HEK293T (cell line): ENCODE measurements around the gene PSMC4.

Source experiments
- CTCF ChIA-PET: fragments of 350-600 bp; formaldehyde crosslinking; extraction: SDS; loops from one replicate; lab custom pipeline; 2021; ENCODE audit warnings: antibody characterized with exemption, inconsistent platforms; lab: Yijun Ruan, JAX
- POLR2A ChIA-PET: fragments of 350-600 bp; formaldehyde crosslinking; extraction: SDS; loops from one replicate; lab custom pipeline; 2020; ENCODE audit warnings: antibody characterized with exemption, inconsistent platforms; lab: Yijun Ruan, JAX
- DNase-seq: peaks from one replicate; pipeline ENCODE4 v3.0.0; 2012; ENCODE audit warnings: mixed read lengths; ENCODE audit errors: extremely low spot score
- ARNT ChIP-seq: fragments of 450-650 bp; IDR thresholded peaks from 2 replicates; pipeline ENCODE4 v1.6.1; 2017; ENCODE audit warnings: mild to moderate bottlenecking
- BHLHE40 ChIP-seq: fragments of 450-650 bp; IDR thresholded peaks from 2 replicates; pipeline ENCODE4 v1.6.1; 2016; ENCODE audit warnings: mild to moderate bottlenecking, moderate library complexity, borderline replicate concordance
- CTBP1 ChIP-seq: fragments of 450-650 bp; IDR thresholded peaks from 2 replicates; pipeline ENCODE4 v1.6.1; 2016; ENCODE audit warnings: borderline replicate concordance
- ELF4 ChIP-seq: fragments of 450-650 bp; IDR thresholded peaks from 2 replicates; pipeline ENCODE4 v1.6.1; 2017; ENCODE audit warnings: antibody characterized with exemption
- FOXA1 ChIP-seq: fragments of 450-650 bp; IDR thresholded peaks from 2 replicates; pipeline ENCODE4 v1.6.1; 2016; ENCODE audit warnings: mild to moderate bottlenecking
- FOXK2 ChIP-seq: fragments of 450-650 bp; IDR thresholded peaks from 2 replicates; pipeline ENCODE4 v1.6.1; 2016; ENCODE audit warnings: mild to moderate bottlenecking
- FOXM1 ChIP-seq: fragments of 450-650 bp; IDR thresholded peaks from 2 replicates; pipeline ENCODE4 v1.6.1; 2017; ENCODE audit warnings: mild to moderate bottlenecking, borderline replicate concordance
- HDGF ChIP-seq: fragments of 450-650 bp; IDR thresholded peaks from 2 replicates; pipeline ENCODE4 v1.6.1; 2017; ENCODE audit warnings: antibody characterized with exemption, borderline replicate concordance
- L3MBTL2 ChIP-seq: fragments of 450-650 bp; conservative IDR thresholded peaks from 2 replicates; pipeline ENCODE4 v1.6.1; 2016; ENCODE audit warnings: mild to moderate bottlenecking
- LEF1 ChIP-seq: fragments of 450-650 bp; IDR thresholded peaks from 2 replicates; pipeline ENCODE4 v1.6.1; 2017; ENCODE audit warnings: mild to moderate bottlenecking, borderline replicate concordance
- NFRKB ChIP-seq: fragments of 450-650 bp; IDR thresholded peaks from 2 replicates; pipeline ENCODE4 v1.6.1; 2016; ENCODE audit warnings: mild to moderate bottlenecking, moderate library complexity
- PKNOX1 ChIP-seq: fragments of 450-650 bp; IDR thresholded peaks from 2 replicates; pipeline ENCODE4 v1.6.1; 2016
- SP1 ChIP-seq: fragments of 450-650 bp; IDR thresholded peaks from 2 replicates; pipeline ENCODE4 v1.6.1; 2017
- SUZ12 ChIP-seq: fragments of 450-650 bp; IDR thresholded peaks from 2 replicates; pipeline ENCODE4 v1.6.1; 2016; ENCODE audit warnings: mild to moderate bottlenecking
- TARDBP ChIP-seq: fragments of 450-650 bp; IDR thresholded peaks from 2 replicates; pipeline ENCODE4 v1.6.1; 2016
- ZNF384 ChIP-seq: fragments of 450-650 bp; IDR thresholded peaks from 2 replicates; pipeline ENCODE4 v1.6.1; 2016

The PSMC4 gene

GRCh38 chr19:39993605-39994004, 22.6 kb downstream of the PSMC4 start:
- no peak for TF ChIP-seq L3MBTL2
- no peak for TF ChIP-seq PKNOX1
- no peak for TF ChIP-seq NFRKB
- no peak for TF ChIP-seq BHLHE40
- no peak for TF ChIP-seq FOXM1
- no peak for TF ChIP-seq HDGF
- no peak for TF ChIP-seq ELF4
- TF ChIP-seq FOXA1 = no peak
- TF ChIP-seq FOXK2 = no peak
- no peak for TF ChIP-seq SP1
- TF ChIP-seq ARNT = no peak
- no peak for TF ChIP-seq LEF1
- no peak for DNase-seq
- ChIA-PET CTCF (no interaction called here), POLR2A (no interaction called here)

- ChIA-PET CTCF (no interaction called here), POLR2A (no interaction called here)
- no peak for DNase-seq
- no peak for TF ChIP-seq HDGF
- no peak for TF ChIP-seq CTBP1
- TF ChIP-seq BHLHE40 = no peak
- no peak for TF ChIP-seq SUZ12
- TF ChIP-seq L3MBTL2 = no peak
Measured at GRCh38 chr19:39994361-39994760, 23.4 kb downstream of the PSMC4 start.

- TF ChIP-seq PKNOX1 = no peak
- no peak for TF ChIP-seq TARDBP
- no peak for TF ChIP-seq LEF1
- no peak for TF ChIP-seq ARNT
- TF ChIP-seq CTBP1 = no peak
- no peak for TF ChIP-seq FOXK2
- TF ChIP-seq FOXM1 = no peak
- no peak for TF ChIP-seq ELF4
- TF ChIP-seq L3MBTL2 = no peak
- TF ChIP-seq HDGF = no peak
- no peak for TF ChIP-seq ZNF384
- no peak for TF ChIP-seq FOXA1
- no peak for TF ChIP-seq BHLHE40
- TF ChIP-seq SP1 = no peak
- TF ChIP-seq NFRKB = no peak
- TF ChIP-seq SUZ12 = no peak
- ChIA-PET CTCF (no interaction called here), POLR2A (interaction anchor here (2.1 kb wide), 1 partner anchor 17 kb away, joined by 5 read pairs; no protein-coding TSS in a partner anchor)
- DNase-seq = no peak
Measured at GRCh38 chr19:39995794-39996193, 24.8 kb downstream of the PSMC4 start.

- ChIA-PET POLR2A (interaction anchor here (0.6 to 2.1 kb wide), 5 partner anchors 9 to 95 kb away, joined by 3 to 16 read pairs (median 3); partner anchors contain the start of genes PSMC4 and ZNF780A), CTCF (no interaction called here)
- DNase-seq = peak; percentile 36
- TF ChIP-seq TARDBP (peak; percentile 5; the same call in 1 of the 2 replicates), L3MBTL2 (peak; percentile 68), HDGF (no peak), SP1 (no peak)
Measured at GRCh38 chr19:39996218-39996810, 25.3 kb downstream of the PSMC4 start.

GRCh38 chr19:39996811-39997637, 26.1 kb downstream of the PSMC4 start, which contains the start of gene ZNF546:
Gene ZNF546 (plus strand): TSS chr19:39997060. CDS start chr19:39998327, 1,267 bp downstream.
- TF ChIP-seq ELF4 = peak; percentile 53
- no peak for TF ChIP-seq FOXK2
- no peak for TF ChIP-seq FOXM1
- no peak for TF ChIP-seq TARDBP
- peak; percentile 17; the same call in 1 of the 2 replicates for TF ChIP-seq L3MBTL2
- no peak for TF ChIP-seq SUZ12
- TF ChIP-seq LEF1 = no peak
- TF ChIP-seq FOXA1 = no peak
- DNase-seq = peak; percentile 90
- POLR2A ChIA-PET = interaction anchor here (0.6 to 2.1 kb wide), 6 partner anchors 10 to 94 kb away, joined by 3 to 16 read pairs (median 3); partner anchors contain the start of genes PSMC4 and ZNF780A
- CTCF ChIA-PET = no interaction called here

GRCh38 chr19:39997638-39998216, 26.8 kb downstream of the PSMC4 start:
- TF ChIP-seq LEF1 = no peak
- TF ChIP-seq ZNF384 = no peak
- no peak for TF ChIP-seq ELF4
- TF ChIP-seq SUZ12 = no peak
- TF ChIP-seq L3MBTL2 = no peak
- TF ChIP-seq SP1 = no peak
- no peak for TF ChIP-seq HDGF
- TF ChIP-seq FOXA1 = no peak
- TF ChIP-seq NFRKB = no peak
- no peak for TF ChIP-seq FOXK2
- no peak for TF ChIP-seq CTBP1
- TF ChIP-seq FOXM1 = no peak
- no peak for TF ChIP-seq TARDBP
- TF ChIP-seq PKNOX1 = no peak
- TF ChIP-seq ARNT = no peak
- TF ChIP-seq BHLHE40 = no peak
- ChIA-PET CTCF (no interaction called here), POLR2A (interaction anchor here (0.8 to 2.1 kb wide), 4 partner anchors 12 to 93 kb away, joined by 3 to 16 read pairs (median 4); partner anchors contain the start of genes PSMC4 and ZNF780A)
- no peak for DNase-seq
